ENCODE measurements around the gene FAM222A.

Gene FAM222A

GRCh38 chr12:109713187-109714070 is at the start of gene FAM222A:
TSS of gene FAM222A (plus strand) at chr12:109713825. CDS start at chr12:109744147, 30,322 bp downstream.
- H2AFZ ChIP-seq (ENCODE audit: low read length), result peak within 1 kb of the TSS; percentile 23; the same call in 1 of the 2 replicates
- no peaks in the 10 kb centered on the region for H3K9me3 ChIP-seq (replicated peaks; ENCODE audit: insufficient read depth, low read length)
- no peaks in the 10 kb centered on the region for H3K36me3 ChIP-seq (replicated peaks; ENCODE audit: insufficient read depth, low read length)
- no peaks in the 10 kb centered on the region for H3K4me1 ChIP-seq (ENCODE audit: low read length)
- H3K27me3 ChIP-seq (replicated peaks; ENCODE audit: insufficient read depth, low read length), result no peaks in the 10 kb centered on the region; the same call in 1 of the 2 replicates
- no peaks in the 10 kb centered on the region for H4K20me1 ChIP-seq (ENCODE audit: insufficient read depth, low read length)
- no peak for TF ChIP-seq EZH2phosphoT487 (IDR thresholded peaks at IDR 0.05; ENCODE audit: low read length)
- TF ChIP-seq CTCF (IDR thresholded peaks at IDR 0.05; ENCODE audit: low read length), result no peak
- TF ChIP-seq EZH2 (optimal IDR thresholded peaks at IDR 0.05; ENCODE audit: low read depth, low read length), result no peak
- H3K9ac ChIP-seq (ENCODE audit: low read length), result no peak within 1 kb of the TSS
- peak; percentile 92 for DNase-seq
- H3F3A ChIP-seq (ENCODE audit: insufficient read depth, low read length), result no peaks in the 10 kb centered on the region
- H3K27ac ChIP-seq (ENCODE audit: low read length), result no peak within 1 kb of the TSS
- H3K9me2 ChIP-seq (replicated peaks; ENCODE audit: insufficient read depth, low read length), result no peaks in the 10 kb centered on the region
- peak within 1 kb of the TSS; percentile 50; the same call in 1 of the 2 replicates for H3K4me3 ChIP-seq (ENCODE audit: low read length)
- H3K4me2 ChIP-seq (ENCODE audit: low read depth, low read length), result peak within 1 kb of the TSS; percentile 59
- H3K79me2 ChIP-seq (ENCODE audit: low read length), result no peaks in the 10 kb centered on the region

- Histone ChIP-seq H3K4me1 (ENCODE audit: low read length) (no peaks in the 10 kb centered on the region), H3F3A (ENCODE audit: insufficient read depth, low read length) (no peaks in the 10 kb centered on the region), H3K9ac (ENCODE audit: low read length) (no peak overlapping the region), H3K9me2 (replicated peaks; ENCODE audit: insufficient read depth, low read length) (no peaks in the 10 kb centered on the region), H3K36me3 (replicated peaks; ENCODE audit: insufficient read depth, low read length) (no peaks in the 10 kb centered on the region), H3K27ac (ENCODE audit: low read length) (no peak overlapping the region), H3K4me2 (ENCODE audit: low read depth, low read length) (no peak overlapping the region), H3K79me2 (ENCODE audit: low read length) (no peaks in the 10 kb centered on the region), H4K20me1 (ENCODE audit: insufficient read depth, low read length) (no peaks in the 10 kb centered on the region), H3K4me3 (ENCODE audit: low read length) (no peak overlapping the region), H2AFZ (ENCODE audit: low read length) (no peak overlapping the region), H3K27me3 (replicated peaks; ENCODE audit: insufficient read depth, low read length) (no peaks in the 10 kb centered on the region), H3K9me3 (replicated peaks; ENCODE audit: insufficient read depth, low read length) (no peaks in the 10 kb centered on the region)
- TF ChIP-seq CTCF (IDR thresholded peaks at IDR 0.05; ENCODE audit: low read length) (no peak), EZH2 (optimal IDR thresholded peaks at IDR 0.05; ENCODE audit: low read depth, low read length) (no peak)
- no peak for DNase-seq
These were observed 49.2 kb upstream of the FAM222A start for GRCh38 chr12:109664402-109664801.

- H3K27ac ChIP-seq (ENCODE audit: low read length), result no peak overlapping the region
- H3K27me3 ChIP-seq (replicated peaks; ENCODE audit: insufficient read depth, low read length), result no peaks in the 10 kb centered on the region
- H3F3A ChIP-seq (ENCODE audit: insufficient read depth, low read length), result no peaks in the 10 kb centered on the region
- H3K4me1 ChIP-seq (ENCODE audit: low read length), result no peaks in the 10 kb centered on the region
- TF ChIP-seq EZH2 (optimal IDR thresholded peaks at IDR 0.05; ENCODE audit: low read depth, low read length) (no peak), EZH2phosphoT487 (IDR thresholded peaks at IDR 0.05; ENCODE audit: low read length) (no peak), CTCF (IDR thresholded peaks at IDR 0.05; ENCODE audit: low read length) (no peak)
- no peak overlapping the region for H3K9ac ChIP-seq (ENCODE audit: low read length)
- H3K79me2 ChIP-seq (ENCODE audit: low read length), result no peaks in the 10 kb centered on the region
- no peak overlapping the region for H3K4me2 ChIP-seq (ENCODE audit: low read depth, low read length)
- no peaks in the 10 kb centered on the region for H4K20me1 ChIP-seq (ENCODE audit: insufficient read depth, low read length)
- no peak overlapping the region for H2AFZ ChIP-seq (ENCODE audit: low read length)
- H3K9me2 ChIP-seq (replicated peaks; ENCODE audit: insufficient read depth, low read length), result no peaks in the 10 kb centered on the region
- no peak for DNase-seq
- H3K9me3 ChIP-seq (replicated peaks; ENCODE audit: insufficient read depth, low read length), result no peaks in the 10 kb centered on the region
- H3K36me3 ChIP-seq (replicated peaks; ENCODE audit: insufficient read depth, low read length), result no peaks in the 10 kb centered on the region
- no peak overlapping the region for H3K4me3 ChIP-seq (ENCODE audit: low read length)
These were observed 47.6 kb upstream of the FAM222A start for GRCh38 chr12:109666068-109666467.

Data from MM.1S (cell line).